GM12875 (cell line): Measurements from ENCODE around the gene VPS18.

Experiments used
- H3K4me3 ChIP-seq: one replicate; pipeline ENCODE4 v1.5.1; 2011; ENCODE audit warnings: low read depth, low read length, control low read depth
- CTCF ChIP-seq: IDR thresholded peaks from 2 replicates; pipeline ENCODE4 v1.5.1; 2011; ENCODE audit warnings: low read depth, mild to moderate bottlenecking, control low read depth, inconsistent platforms, low read length, moderate library complexity, borderline replicate concordance; ENCODE audit not compliant: insufficient read depth

Gene VPS18

GRCh38 chr15:40891810-40892446 lies 2.3 kb upstream of the VPS18 start:
- no peak overlapping the region for H3K4me3 ChIP-seq
- TF ChIP-seq CTCF, result peak; percentile 72

GRCh38 chr15:40892447-40893012 lies 1.7 kb upstream of the VPS18 start:
- no peak overlapping the region for H3K4me3 ChIP-seq
- TF ChIP-seq CTCF, result no peak

GRCh38 chr15:40893019-40893670 lies 1.1 kb upstream of the VPS18 start:
- H3K4me3 ChIP-seq, result no peak overlapping the region
- TF ChIP-seq CTCF, result no peak

- TF ChIP-seq CTCF, result peak; percentile 75
- peak overlapping the region; percentile 96 for H3K4me3 ChIP-seq
Measured at GRCh38 chr15:40894681-40895448, 615 bp downstream of the VPS18 start.

GRCh38 chr15:40899536-40900207 lies 5.4 kb downstream of the VPS18 start:
- H3K4me3 ChIP-seq, result no peak overlapping the region
- TF ChIP-seq CTCF, result no peak

- H3K4me3 ChIP-seq, result no peak overlapping the region
- TF ChIP-seq CTCF, result no peak
Measured at GRCh38 chr15:40900256-40901052, 6.2 kb downstream of the VPS18 start.
